ENCODE results near the gene HOXA1. TPM values are rescaled to one million over a fixed set of nuclear protein-coding genes. Genes with fewer than 3 reads are reported as not detected.

The HOXA1 gene
- polyA plus RNA-seq, 1 donor from 2014 or later = 0.24 TPM

DNA sequence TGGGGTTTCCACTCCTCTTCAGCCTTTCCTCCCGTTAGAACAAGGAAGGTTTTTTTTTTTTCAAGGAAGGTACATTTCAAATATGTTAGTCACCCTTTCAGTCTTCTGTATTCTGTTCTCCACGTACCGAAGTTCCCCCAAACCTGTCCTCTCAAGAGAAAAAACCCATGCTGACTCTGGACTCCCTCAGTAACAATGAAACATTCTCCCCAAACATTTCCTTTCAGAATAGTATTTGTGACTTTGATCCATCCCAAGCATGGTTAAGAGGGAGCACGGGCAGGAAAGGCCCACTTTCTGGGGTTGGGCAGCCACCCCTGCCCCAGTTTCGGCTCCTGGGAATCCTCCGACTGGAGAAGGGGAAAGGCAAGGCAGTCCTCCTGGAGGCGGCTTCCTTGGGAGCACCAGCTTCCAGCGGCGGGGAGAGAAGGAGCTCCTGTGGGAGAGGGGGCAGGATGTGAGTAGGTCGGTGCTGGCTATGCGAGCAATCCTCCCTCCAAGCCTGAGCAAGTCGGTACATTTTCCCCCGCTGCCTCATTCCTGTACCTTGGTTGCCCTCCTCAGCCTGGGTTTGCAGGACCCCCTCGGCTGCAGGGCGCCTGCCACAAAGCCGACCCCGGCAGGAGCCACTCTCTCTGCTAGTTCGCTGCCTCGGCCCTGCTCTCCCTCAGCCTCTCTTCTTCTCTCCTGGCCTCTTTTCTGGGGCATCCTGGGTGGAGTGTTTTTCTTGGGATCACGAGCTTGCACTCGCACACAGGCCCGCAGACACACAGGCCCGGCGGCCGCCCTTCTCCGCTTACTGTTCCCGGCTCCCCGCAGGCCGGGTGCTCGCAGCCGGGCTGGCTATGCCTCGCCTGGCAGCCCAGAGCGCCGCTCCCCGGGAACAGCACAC lies 2.1 kb upstream of the HOXA1 start:
- H3K4me1 Mint-ChIP-seq = peaks cover 15 to 29% (median 22%) of the 10 kb centered on the region in 3 donors
- H3K27me3 Mint-ChIP-seq = peaks cover 41% of the 10 kb centered on the region
- peaks cover 7% of the 10 kb centered on the region for H3K36me3 Mint-ChIP-seq
- peak overlapping the region in 1 of 3 donors; percentile 30 for H3K27ac Mint-ChIP-seq
- peak overlapping the region; percentile 80 to 96 (median 92) for H3K4me3 Mint-ChIP-seq
- peaks cover 0 to 2% (median 0%) of the 10 kb centered on the region in 3 donors for H3K9me3 Mint-ChIP-seq

DNA sequence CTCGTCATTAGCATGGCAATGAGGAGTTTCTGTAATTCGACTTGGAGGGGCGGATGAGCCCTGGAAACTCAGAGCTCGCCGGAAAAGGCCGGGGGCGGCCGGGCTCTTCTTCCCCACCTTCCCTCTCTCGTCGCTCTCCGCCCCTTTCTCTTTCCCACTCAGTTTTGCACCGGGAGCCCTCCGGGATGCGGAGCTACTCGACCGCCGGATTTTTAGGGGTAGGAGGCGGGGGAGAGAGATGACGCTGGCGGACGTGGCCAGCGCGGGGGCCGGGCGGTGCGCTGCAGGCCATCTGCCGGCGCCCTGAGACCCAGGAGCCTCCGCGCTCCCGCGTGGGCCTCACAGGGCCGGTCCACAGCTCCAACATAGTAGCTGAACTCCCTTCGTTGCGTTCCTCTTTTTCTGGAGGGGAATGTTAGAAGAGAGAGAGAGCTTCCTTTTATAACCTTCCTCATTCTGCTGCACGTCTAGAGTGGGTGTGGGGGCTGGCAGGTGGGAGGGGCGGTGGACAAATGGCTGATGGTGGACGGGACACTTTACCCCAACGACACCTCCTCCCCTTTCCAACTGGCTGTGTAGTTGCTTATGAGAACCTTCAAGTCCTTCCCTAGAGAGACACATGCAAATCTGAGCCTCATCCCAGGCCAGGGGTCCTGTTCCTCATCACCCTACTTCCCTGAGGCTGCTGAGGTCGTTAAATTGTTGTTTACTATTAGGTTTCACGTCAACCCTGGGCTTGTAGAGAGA lies 1.1 kb upstream of the HOXA1 start:
- Mint-ChIP-seq H3K27me3 (peaks cover 33% of the 10 kb centered on the region), H3K36me3 (peaks cover 7% of the 10 kb centered on the region), H3K4me3 (peak overlapping the region; percentile 80 to 96 (median 92)), H3K27ac (peak overlapping the region; percentile 1 to 63 (median 30)), H3K4me1 (peaks cover 14 to 24% (median 15%) of the 10 kb centered on the region in 3 donors), H3K9me3 (peaks cover 0 to 2% (median 0%) of the 10 kb centered on the region in 3 donors)

DNA sequence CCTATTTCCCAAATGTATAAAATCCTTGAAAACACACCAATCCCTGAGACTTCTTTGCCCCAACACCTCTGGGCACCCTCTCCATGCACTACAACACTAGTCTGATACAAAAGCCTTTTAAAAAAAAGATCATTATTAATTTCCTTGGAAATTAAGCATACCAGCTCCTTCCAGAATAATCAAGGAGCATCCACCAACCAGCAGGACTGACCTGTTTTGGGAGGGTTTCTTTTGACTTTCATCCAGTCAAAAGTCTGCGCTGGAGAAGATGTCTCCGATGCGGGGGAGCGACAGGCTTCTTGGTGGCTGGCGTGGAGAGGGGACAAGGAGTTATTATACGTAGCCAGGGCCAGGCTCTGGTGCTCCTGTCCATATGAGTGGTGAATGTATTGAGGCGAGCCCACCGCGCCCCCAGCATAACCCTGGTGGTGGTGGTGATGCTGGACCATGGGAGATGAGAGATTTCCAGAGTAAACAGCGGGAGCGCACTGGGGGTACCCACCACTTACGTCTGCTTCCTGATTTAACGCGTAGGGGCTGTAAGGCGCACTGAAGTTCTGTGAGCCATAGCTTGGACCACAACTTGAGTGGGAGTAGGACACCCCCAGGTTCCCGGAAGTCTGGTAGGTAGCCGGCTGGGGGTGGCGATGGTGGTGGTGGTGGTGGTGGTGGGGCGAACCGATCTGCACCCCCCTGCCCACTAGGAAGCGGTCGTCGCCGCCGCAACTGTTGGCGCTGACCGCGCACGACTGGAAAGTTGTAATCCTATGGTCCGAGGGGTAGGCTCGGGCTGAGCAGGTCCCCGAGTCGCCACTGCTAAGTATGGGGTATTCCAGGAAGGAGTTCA lies 527 bp downstream of the HOXA1 start:
- peaks cover 10 to 25% (median 12%) of the 10 kb centered on the region in 3 donors for H3K4me1 Mint-ChIP-seq
- H3K36me3 Mint-ChIP-seq = peaks cover 5% of the 10 kb centered on the region
- peak overlapping the region; percentile 73 to 89 (median 82) for H3K27ac Mint-ChIP-seq
- peaks cover 28% of the 10 kb centered on the region for H3K27me3 Mint-ChIP-seq
- H3K4me3 Mint-ChIP-seq = peak overlapping the region; percentile 80 to 96 (median 94)
- H3K9me3 Mint-ChIP-seq = peaks cover 0 to 2% (median 0%) of the 10 kb centered on the region in 3 donors

DNA sequence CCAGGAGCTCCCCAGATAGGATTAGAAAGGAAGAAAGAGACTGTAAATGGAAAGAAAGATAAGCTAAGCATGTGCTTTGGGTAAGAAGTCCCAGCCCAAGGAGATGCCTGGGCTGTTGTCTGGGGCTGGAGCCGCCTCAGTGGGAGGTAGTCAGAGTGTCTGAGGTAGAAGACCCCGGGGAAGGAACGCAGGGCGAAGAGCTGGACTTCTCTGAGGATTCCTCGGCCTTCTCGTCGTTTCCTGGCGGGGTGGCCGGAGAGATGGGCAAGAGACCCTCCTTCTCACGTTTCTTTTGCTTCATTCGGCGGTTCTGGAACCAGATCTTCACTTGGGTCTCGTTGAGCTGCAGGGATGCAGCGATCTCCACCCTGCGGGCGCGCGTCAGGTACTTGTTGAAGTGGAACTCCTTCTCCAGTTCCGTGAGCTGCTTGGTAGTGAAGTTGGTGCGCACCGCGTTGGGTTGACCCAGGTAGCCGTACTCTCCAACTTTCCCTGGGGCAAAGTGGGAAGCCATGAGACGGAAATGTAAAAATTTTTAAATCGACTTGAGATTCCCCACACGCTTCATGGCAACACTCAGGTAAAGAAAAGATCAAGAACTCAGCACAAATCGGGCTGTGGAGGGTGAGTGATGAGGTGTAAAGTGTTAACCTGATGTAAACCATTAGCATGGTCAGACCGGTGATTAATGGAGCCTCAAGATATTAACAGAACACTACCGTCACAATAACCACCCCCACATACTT lies 1.3 kb downstream of the HOXA1 start:
- H3K4me1 Mint-ChIP-seq = peaks cover 10 to 21% (median 12%) of the 10 kb centered on the region in 3 donors
- peaks cover 3% of the 10 kb centered on the region for H3K36me3 Mint-ChIP-seq
- peaks cover 0 to 2% (median 0%) of the 10 kb centered on the region in 3 donors for H3K9me3 Mint-ChIP-seq
- H3K4me3 Mint-ChIP-seq = peak overlapping the region; percentile 20 to 96 (median 86)
- H3K27ac Mint-ChIP-seq = peak overlapping the region in 2 of 3 donors; percentile 55 to 73
- H3K27me3 Mint-ChIP-seq = peaks cover 31% of the 10 kb centered on the region

DNA sequence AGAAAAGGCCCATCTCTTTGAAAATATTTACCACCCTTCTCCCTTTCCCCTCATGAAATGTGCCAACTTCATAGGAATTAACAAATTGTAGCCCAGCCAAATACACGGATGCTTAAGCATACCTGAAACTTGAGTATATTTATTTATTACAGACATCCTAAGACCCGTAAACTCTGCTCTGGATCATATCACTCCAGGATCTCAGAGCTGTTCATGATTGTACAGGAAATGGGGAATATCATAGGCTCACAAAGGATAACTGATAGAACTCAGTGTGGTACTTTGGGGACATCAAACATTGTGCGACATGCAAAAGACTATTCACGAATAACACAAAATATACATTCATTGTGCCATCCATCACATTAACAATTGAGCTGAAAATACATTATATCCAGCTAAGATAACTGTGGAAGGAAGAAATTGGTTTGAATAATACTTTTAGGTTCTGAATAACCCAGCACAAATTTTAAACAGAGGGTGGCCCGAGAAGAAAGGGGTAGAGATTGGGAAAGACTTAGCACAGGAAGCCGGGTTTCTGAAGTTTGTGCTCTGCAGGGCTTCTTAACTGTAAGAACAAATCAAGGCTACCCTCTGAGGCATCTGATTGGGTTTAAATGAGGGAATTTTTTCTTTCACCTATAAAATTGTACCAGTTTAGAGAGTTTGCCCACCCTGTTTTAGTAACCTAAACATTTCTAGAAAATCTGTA lies 2.5 kb downstream of the HOXA1 start:
- Mint-ChIP-seq H3K36me3 (peaks cover 5% of the 10 kb centered on the region), H3K4me3 (peak overlapping the region in 1 of 4 donors; percentile 80)

DNA sequence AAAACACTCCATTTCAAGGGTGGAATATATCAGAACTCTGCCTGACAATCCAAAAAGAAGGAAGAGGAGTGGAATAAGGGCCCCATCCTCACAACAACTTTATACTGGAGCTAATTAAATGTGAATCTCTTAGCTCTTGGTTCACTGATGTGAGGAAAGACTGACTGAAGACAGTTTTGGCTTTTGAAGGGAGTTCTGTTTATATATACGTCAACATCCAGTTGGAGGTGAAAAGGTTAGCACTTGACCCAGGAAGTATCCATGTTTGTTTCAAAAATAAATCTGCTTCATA lies 3.0 kb downstream of the HOXA1 start:
- H3K27ac Mint-ChIP-seq = peak overlapping the region in 1 of 3 donors; percentile 26
- peaks cover 5% of the 10 kb centered on the region for H3K36me3 Mint-ChIP-seq
- H3K9me3 Mint-ChIP-seq = peaks cover 0 to 5% (median 2%) of the 10 kb centered on the region in 3 donors
- H3K27me3 Mint-ChIP-seq = peaks cover 37% of the 10 kb centered on the region
- peaks cover 12 to 15% (median 12%) of the 10 kb centered on the region in 3 donors for H3K4me1 Mint-ChIP-seq
- peak overlapping the region in 1 of 4 donors; percentile 80 for H3K4me3 Mint-ChIP-seq

More for the DNA sequence above, 2.5 kb downstream of the HOXA1 start:
- Mint-ChIP-seq H3K9me3 (peaks cover 0 to 5% (median 2%) of the 10 kb centered on the region in 3 donors), H3K27ac (peak overlapping the region in 1 of 3 donors; percentile 26), H3K27me3 (peaks cover 35% of the 10 kb centered on the region), H3K4me1 (peaks cover 12 to 14% (median 12%) of the 10 kb centered on the region in 3 donors)

DNA sequence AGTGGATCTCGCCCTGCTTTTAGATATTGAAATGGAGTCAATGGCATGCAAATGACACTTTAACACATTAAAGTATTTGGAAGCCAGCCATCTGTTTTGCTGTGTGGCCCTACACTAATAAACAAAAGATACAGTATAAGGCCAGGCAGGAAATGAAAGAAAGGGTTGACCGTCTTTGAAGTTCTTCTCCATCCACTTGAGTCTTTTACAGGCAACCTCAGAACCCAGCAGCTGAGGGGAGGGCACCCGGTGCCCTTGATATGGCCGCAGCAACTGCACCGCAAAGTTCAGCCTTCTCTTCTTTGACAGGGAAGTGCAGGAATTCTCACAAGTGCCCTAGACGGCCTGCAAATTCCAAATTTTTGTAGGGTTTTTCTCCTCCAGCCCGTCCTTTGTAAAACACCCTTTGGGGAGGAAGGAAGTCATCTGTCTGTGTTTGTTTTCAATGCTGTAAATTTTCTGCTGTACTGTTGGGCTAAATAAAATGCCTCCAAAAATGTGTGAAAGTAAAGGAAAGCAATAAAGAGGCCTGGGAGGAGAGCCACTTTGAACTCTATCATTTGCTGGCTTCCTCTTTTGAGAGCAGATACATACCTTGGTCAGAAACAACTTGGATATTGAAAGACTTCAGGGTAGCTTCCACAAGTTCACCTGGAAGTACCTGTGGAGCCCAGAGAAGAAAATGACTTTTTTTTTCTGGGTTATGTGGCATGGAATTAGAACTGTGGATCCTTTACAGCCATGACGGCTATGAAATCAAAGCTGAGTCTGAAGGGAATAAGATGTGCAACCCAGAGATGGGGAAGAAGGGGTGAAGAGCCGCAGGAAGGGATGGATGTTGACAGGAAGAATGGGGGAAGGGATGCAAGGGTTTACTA lies 3.6 kb downstream of the HOXA1 start:
- H3K4me3 Mint-ChIP-seq = peak overlapping the region in 2 of 4 donors; percentile 19 to 80
- H3K27me3 Mint-ChIP-seq = peaks cover 37% of the 10 kb centered on the region
- peak overlapping the region in 2 of 3 donors; percentile 26 to 64 for H3K27ac Mint-ChIP-seq
- H3K9me3 Mint-ChIP-seq = peaks cover 0 to 5% (median 2%) of the 10 kb centered on the region in 3 donors
- H3K4me1 Mint-ChIP-seq = peaks cover 7 to 18% (median 14%) of the 10 kb centered on the region in 3 donors
- H3K36me3 Mint-ChIP-seq = peaks cover 5% of the 10 kb centered on the region

DNA sequence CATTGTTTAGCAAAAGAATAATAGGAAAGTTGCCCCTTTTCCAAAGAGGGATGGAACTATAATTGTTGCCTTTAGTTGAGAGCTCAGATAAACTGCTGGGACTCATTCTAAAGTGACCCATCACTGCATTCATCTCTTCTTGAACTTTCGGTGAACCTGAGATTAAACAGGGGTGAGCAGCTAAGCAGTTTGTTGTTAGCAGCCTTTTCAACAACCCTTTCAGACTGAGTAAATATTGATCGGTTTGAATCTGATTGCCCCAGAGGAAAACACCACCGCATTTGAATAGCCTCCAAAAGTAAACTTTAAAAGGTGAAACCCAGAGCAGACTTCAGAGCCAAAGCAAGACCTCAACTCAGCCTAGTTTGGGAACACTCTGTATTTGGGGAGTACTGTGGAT lies 4.7 kb downstream of the HOXA1 start:
- Mint-ChIP-seq H3K9me3 (peaks cover 0 to 5% (median 2%) of the 10 kb centered on the region in 3 donors), H3K27me3 (peaks cover 35% of the 10 kb centered on the region), H3K27ac (no peak overlapping the region)

DNA sequence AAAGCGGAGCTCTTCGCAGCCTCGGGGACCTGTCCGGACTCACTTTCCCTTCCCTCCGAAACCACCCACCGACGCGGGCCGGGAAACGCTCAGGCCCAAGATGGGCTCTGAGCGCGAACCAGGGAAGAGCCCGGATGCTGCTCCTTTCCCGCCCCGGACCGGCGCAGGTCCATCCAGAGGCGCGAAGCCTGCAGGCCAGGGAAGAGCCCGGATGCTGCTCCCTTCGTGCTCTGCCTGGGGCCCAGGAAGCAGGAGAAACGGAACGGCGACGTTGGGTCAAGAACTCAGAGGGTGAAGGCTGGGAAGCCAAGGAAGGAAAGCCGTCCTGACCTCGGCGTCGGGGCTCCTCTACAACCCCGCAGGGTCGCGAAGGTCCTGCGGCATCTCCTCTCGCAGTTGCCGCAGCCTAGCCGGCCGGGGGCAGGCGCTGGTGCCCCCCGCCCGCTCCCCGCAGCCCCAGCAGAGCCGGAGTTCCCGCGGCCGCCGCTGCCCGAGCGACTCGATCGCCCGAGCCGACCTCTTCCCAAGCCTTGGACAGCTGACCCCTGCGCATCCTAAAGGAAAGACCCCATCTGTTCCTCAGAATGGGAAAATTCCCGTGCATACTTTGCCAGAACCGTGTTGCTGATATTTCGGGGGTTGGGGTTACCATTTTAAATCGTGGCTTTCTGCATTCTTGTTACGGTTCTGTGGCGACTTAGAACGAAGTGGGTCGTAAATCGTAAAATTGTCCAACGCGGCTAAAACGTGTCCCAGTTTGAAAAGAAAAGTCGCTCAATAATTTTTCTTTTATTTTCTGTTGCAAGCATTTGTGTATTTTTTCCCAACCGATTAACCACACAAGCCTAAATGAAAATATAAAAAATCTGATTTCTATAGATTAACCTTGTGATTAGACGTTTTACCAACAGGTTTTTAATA lies 7.5 kb downstream of the HOXA1 start:
- H3K4me1 Mint-ChIP-seq = peaks cover 2 to 10% (median 9%) of the 10 kb centered on the region in 3 donors
- peak overlapping the region in 3 of 4 donors; percentile 49 to 69 (median 68) for H3K4me3 Mint-ChIP-seq
- peaks cover 0 to 5% (median 0%) of the 10 kb centered on the region in 3 donors for H3K9me3 Mint-ChIP-seq
- no peak overlapping the region for H3K27ac Mint-ChIP-seq
- H3K36me3 Mint-ChIP-seq = peaks cover 5% of the 10 kb centered on the region
- peaks cover 31% of the 10 kb centered on the region for H3K27me3 Mint-ChIP-seq

More for the DNA sequence above, 4.7 kb downstream of the HOXA1 start:
- peak overlapping the region in 1 of 4 donors; percentile 80 for H3K4me3 Mint-ChIP-seq
- peaks cover 5 to 16% (median 13%) of the 10 kb centered on the region in 3 donors for H3K4me1 Mint-ChIP-seq
- peaks cover 5% of the 10 kb centered on the region for H3K36me3 Mint-ChIP-seq

DNA sequence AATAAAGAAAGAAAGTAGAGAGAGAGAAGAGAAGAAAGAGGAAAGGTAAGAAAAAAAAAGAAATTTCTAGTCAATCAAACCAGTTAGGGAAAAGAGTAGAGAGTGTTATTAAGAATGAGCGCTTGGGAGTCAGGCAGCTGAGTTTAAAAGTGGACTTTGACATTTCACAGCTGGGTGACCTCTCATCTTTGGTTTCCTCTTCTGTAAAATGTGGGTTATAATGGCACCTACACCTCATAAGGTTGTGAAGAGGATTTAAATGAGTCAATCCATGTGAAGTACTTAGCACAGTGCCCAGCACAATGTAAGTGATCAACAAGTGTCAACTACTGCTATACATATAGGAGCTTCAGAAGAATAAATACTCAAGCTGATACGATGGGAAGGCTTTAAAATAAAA lies 12.2 kb downstream of the HOXA1 start:
- H3K27me3 Mint-ChIP-seq = peaks cover 12% of the 10 kb centered on the region
- peaks cover 2% of the 10 kb centered on the region for H3K36me3 Mint-ChIP-seq
- no peak overlapping the region for H3K27ac Mint-ChIP-seq
- no peaks in the 10 kb centered on the region for H3K9me3 Mint-ChIP-seq
- no peak overlapping the region for H3K4me3 Mint-ChIP-seq
- H3K4me1 Mint-ChIP-seq = peaks cover 5 to 14% (median 7%) of the 10 kb centered on the region in 3 donors

DNA sequence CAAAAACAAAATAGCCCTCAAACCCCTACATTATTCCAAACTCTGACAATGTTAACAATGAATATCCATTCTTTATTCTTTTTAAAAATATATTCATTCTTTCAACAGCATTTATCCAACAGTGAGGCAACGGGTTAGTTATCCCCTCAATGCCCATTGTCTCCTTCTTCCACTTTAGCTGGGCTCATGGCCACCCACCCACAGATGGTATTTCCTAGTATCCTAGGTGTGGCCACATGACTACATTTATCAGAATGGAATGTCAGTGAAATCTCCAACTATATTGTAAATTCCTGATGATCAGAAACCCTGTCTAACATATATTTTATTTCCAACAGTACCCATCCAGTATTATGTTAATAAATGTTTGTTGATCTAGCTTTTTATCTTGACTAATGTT lies 13.6 kb downstream of the HOXA1 start:
- Mint-ChIP-seq H3K4me3 (no peak overlapping the region), H3K27me3 (no peaks in the 10 kb centered on the region), H3K27ac (no peak overlapping the region), H3K4me1 (peaks cover 0 to 6% (median 5%) of the 10 kb centered on the region in 3 donors), H3K36me3 (peaks cover 2% of the 10 kb centered on the region), H3K9me3 (no peaks in the 10 kb centered on the region)
